Measurements from ENCODE around the gene TBC1D21.

DNA sequence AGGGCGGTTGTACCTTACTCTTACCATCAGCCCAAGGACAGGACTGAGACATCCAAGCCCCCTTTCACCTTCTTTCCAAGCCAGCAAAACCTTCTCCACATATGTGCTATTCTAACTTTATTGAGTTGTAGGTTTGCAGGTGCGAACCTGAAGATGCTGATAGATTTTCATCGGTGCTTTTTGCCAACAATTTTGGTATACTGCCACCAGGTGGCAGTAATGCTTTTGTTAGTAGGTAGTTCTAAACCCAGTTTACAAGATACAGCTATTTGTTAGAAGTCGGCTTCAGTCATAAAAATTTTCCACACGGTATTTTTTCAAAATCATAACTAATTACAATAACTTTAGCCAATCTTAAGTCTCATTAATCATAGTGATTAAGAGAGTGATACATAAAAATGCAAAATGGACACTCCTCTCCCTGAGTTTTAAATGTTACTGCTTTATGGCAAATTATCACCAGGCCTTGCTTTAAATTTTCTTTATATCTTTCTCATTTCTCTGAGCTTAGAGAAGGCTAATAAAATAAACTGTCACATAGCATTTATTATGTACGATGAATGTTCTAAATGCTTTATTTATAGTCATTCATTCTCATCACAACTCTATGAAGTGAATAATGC, 636 bp downstream of the TBC1D21 start:
- TF ChIP-seq CTCF (IDR thresholded peaks at IDR 0.05): peak; percentile 46 to 70 (median 66)
- TF ChIP-seq POLR2AphosphoS5 (IDR thresholded peaks at IDR 0.05): no peak

Measured in gastroesophageal sphincter (tissue), 3 donors.